OCI-LY7 (cell line): Measurements from ENCODE around the gene CRACDL.

Experiments
- CTCF ChIP-seq: fragments of 200-600 bp; sonication (generic); conservative IDR thresholded peaks from 2 replicates; pipeline ENCODE4 v1.5.1; 2014; ENCODE audit warnings: mild to moderate bottlenecking, antibody characterized with exemption, low read length, moderate library complexity, mixed read lengths
- EZH2phosphoT487 ChIP-seq: fragments of 200-600 bp; sonication (generic); IDR thresholded peaks from 2 replicates; pipeline ENCODE4 v1.6.1; 2018; ENCODE audit warnings: low read depth, borderline replicate concordance, mild to moderate bottlenecking, mixed run types, antibody characterized with exemption, low read length, moderate library complexity, mixed read lengths

GRCh38 chr2:98749066-98749450, 187.0 kb downstream of the CRACDL start:
- no peak for TF ChIP-seq CTCF
- TF ChIP-seq EZH2phosphoT487: no peak
